ENCODE data around the gene EDNRB. TPM values are rescaled to one million over a fixed set of nuclear protein-coding genes. Genes with fewer than 3 reads are reported as not detected.

The EDNRB gene
- total RNA-seq, 1 donor from 2014 or later, result not detected

GRCh38 chr13:77898097-77898496, 20.5 kb downstream of the EDNRB start:
- no peak overlapping the region for H3K4me3 Mint-ChIP-seq (ENCODE audit: unreplicated experiment)
- no peak for TF ChIP-seq CTCF (IDR thresholded peaks at IDR 0.05)
- H3K36me3 Mint-ChIP-seq (ENCODE audit: unreplicated experiment), result no peaks in the 10 kb centered on the region
- DNase-seq (ENCODE audit: extremely low spot score, unreplicated experiment), result no peak
- H3K27me3 Mint-ChIP-seq (ENCODE audit: unreplicated experiment), result no peaks in the 10 kb centered on the region
- no peak overlapping the region for H3K27ac Mint-ChIP-seq (ENCODE audit: unreplicated experiment)
- no peaks in the 10 kb centered on the region for H3K4me1 Mint-ChIP-seq (ENCODE audit: unreplicated experiment)
- H3K9me3 Mint-ChIP-seq (ENCODE audit: unreplicated experiment), result no peaks in the 10 kb centered on the region

GRCh38 chr13:77896977-77897376, 21.7 kb downstream of the EDNRB start:
- Mint-ChIP-seq H3K27ac (ENCODE audit: unreplicated experiment) (no peak overlapping the region), H3K4me3 (ENCODE audit: unreplicated experiment) (no peak overlapping the region), H3K4me1 (ENCODE audit: unreplicated experiment) (no peaks in the 10 kb centered on the region), H3K36me3 (ENCODE audit: unreplicated experiment) (no peaks in the 10 kb centered on the region), H3K9me3 (ENCODE audit: unreplicated experiment) (no peaks in the 10 kb centered on the region), H3K27me3 (ENCODE audit: unreplicated experiment) (no peaks in the 10 kb centered on the region)
- DNase-seq (ENCODE audit: extremely low spot score, unreplicated experiment), result no peak
- no peak for TF ChIP-seq CTCF (IDR thresholded peaks at IDR 0.05)

GRCh38 chr13:77896536-77896935, 22.1 kb downstream of the EDNRB start:
- no peak for DNase-seq (ENCODE audit: extremely low spot score, unreplicated experiment)
- no peaks in the 10 kb centered on the region for H3K9me3 Mint-ChIP-seq (ENCODE audit: unreplicated experiment)

GRCh38 chr13:77894743-77895142, 23.9 kb downstream of the EDNRB start:
- Mint-ChIP-seq H3K9me3 (ENCODE audit: unreplicated experiment) (no peaks in the 10 kb centered on the region), H3K36me3 (ENCODE audit: unreplicated experiment) (no peaks in the 10 kb centered on the region), H3K4me3 (ENCODE audit: unreplicated experiment) (no peak overlapping the region), H3K4me1 (ENCODE audit: unreplicated experiment) (no peaks in the 10 kb centered on the region), H3K27me3 (ENCODE audit: unreplicated experiment) (no peaks in the 10 kb centered on the region), H3K27ac (ENCODE audit: unreplicated experiment) (no peak overlapping the region)
- no peak for DNase-seq (ENCODE audit: extremely low spot score, unreplicated experiment)
- no peak for TF ChIP-seq CTCF (IDR thresholded peaks at IDR 0.05)

More at GRCh38 chr13:77896536-77896935, 22.1 kb downstream of the EDNRB start:
- Mint-ChIP-seq H3K27ac (ENCODE audit: unreplicated experiment) (no peak overlapping the region), H3K36me3 (ENCODE audit: unreplicated experiment) (no peaks in the 10 kb centered on the region), H3K4me3 (ENCODE audit: unreplicated experiment) (no peak overlapping the region), H3K27me3 (ENCODE audit: unreplicated experiment) (no peaks in the 10 kb centered on the region), H3K4me1 (ENCODE audit: unreplicated experiment) (no peaks in the 10 kb centered on the region)
- TF ChIP-seq CTCF (IDR thresholded peaks at IDR 0.05), result no peak

- no peak for DNase-seq (ENCODE audit: extremely low spot score, unreplicated experiment)
- no peaks in the 10 kb centered on the region for H3K4me1 Mint-ChIP-seq (ENCODE audit: unreplicated experiment)
- no peaks in the 10 kb centered on the region for H3K9me3 Mint-ChIP-seq (ENCODE audit: unreplicated experiment)
- H3K27ac Mint-ChIP-seq (ENCODE audit: unreplicated experiment), result no peak overlapping the region
- no peaks in the 10 kb centered on the region for H3K36me3 Mint-ChIP-seq (ENCODE audit: unreplicated experiment)
- H3K4me3 Mint-ChIP-seq (ENCODE audit: unreplicated experiment), result no peak overlapping the region
- TF ChIP-seq CTCF (IDR thresholded peaks at IDR 0.05), result no peak
- H3K27me3 Mint-ChIP-seq (ENCODE audit: unreplicated experiment), result no peaks in the 10 kb centered on the region
These were observed 25.6 kb downstream of the EDNRB start for GRCh38 chr13:77893066-77893465.
